ENCODE data around the gene LZTR1.

The LZTR1 gene

DNA sequence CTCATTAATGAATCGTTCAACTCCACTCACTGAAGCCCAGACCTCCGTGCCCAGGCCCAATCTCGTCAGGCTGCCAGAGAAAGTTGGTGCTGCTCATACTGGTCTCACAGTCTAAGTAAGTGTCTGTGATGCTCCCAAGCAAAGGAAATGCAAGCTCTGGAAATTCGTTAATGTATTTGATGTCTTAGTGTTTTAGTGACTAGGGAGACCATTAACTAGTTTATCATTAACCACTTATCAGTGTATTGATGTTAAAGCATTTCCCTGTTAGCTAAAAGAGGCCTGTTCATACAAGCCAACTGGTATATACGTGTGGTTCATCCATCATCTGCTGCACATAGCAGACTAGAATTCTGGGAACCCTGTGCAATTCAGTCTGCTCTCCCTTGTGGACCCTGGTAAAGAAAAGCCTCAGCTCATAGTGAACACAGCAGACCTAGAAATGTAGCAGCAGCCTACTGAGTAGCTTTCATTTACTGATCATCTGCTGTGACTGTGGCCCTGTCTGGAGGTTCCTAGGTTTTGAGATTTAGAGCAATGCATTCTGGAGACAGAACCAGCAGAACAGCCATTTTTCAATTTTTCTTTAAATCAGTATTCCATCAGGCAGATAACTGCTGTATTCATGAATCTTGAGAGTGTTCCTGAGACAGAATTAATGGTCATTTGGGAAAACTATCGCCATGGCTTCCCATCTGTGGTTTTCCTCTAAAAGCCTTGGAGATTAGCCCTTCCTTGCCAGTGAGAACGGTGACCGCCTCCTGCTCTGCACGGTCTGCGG, 30.8 kb upstream of the LZTR1 start:
- no peak for DNase-seq

DNA sequence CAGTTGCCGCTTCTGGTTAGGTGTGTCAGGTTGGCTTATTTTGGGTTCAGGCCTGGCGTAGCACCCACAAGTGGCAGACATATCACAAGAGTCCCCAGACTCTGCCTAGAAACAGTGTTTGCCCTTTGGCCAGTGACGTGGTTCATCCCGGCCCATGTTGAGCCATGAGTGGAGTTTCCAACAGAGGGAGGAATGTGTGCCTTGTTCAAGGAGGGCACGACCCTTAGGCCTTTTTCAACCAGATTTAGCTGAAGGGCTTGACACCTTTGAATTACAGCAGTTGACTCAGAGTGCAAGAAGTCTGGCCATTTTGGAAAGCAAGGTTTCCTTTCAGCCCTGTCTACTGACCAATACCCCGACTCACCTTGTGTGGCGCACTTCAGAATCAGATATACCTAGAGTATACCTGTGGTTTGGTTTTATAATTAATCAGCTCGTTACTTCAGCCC, 30.1 kb upstream of the LZTR1 start:
- DNase-seq: no peak

GRCh38 chr22:20952544-20953341, 29.4 kb upstream of the LZTR1 start:
- DNase-seq: no peak

- no peak for DNase-seq
Observed at GRCh38 chr22:20953342-20953608, 28.8 kb upstream of the LZTR1 start.

GRCh38 chr22:20953668-20954500, 28.2 kb upstream of the LZTR1 start:
- no peak for DNase-seq

GRCh38 chr22:20955548-20955947, 26.5 kb upstream of the LZTR1 start:
- DNase-seq: no peak

DNA sequence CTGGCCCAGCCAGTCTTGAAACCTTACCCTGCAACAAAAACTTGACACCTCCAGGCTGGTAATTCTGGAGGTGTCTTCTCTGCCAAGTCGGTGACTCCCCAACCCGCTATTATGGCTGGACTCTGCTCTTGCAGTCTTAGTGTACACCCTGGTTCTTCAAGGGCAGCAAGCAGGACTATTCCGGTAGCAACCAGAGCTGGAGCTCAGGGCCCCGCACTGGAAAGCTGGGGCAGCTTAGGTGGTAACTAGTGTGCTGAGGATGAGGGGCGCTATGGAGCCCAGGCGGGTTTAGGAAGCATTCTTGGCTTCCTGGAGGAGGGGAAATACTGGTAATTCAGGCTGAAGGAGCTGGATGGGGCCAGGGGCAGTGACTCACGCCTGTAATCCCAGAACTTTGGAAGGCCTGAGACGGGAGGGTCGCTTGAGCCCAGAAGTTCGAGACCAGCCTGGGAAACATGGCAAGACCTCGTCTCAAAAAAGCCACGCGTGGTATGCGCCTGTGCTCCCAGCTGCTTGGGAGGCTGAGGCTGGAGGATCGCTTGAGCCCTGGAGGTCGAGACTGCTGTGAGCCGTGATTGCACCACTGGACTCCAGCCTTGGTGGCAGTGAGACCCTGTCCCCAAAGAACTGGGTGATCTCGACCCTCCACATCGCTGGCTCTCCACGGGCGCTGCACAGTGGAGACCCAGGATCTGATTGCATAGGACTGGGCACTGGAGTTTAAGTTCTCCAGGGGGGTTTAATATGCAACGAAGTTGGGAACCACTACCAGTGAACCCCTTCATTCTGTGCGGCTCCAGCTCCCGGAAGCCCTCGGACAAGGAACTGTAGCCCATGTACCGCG, 25.6 kb upstream of the LZTR1 start:
- no peak for DNase-seq

- no peak for DNase-seq
Observed at GRCh38 chr22:20957102-20957682, 24.9 kb upstream of the LZTR1 start.

DNA sequence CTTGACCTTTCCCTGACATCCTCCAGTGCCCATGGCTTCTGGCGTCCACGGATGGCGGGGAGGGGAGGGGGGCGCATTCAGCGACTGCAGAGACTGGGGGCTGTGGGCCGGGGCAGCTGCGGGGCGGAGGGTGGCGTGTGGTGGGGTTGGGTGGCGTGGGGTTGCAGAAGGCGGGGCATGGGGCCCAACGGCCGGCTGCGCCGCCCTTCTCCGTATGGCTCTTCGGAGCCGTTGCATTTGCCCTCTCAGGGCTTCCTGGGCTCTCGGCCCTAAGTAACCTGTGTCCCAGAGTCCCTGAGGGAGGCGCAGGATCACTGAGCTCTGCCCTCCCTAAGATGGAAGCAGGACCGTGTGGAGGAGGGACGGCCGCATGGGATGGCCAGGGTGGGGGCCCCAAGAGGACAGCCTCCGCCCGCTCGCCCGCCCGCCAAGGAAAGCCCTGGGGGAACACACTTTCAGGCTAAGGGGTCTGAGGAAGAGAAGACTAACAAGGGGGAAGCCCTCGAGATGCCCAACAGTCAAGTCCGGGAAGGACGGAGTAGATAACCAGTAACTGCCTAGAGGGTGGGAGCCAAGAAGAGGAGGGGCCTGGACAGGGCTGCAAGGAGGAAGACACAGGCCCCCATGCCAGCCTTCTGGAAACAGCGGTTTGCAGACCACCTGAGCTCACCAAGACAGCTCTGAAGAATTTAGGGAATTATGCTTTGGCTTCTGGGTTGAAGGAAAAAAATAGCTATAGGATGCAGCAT, 24.2 kb upstream of the LZTR1 start:
- DNase-seq: no peak

GRCh38 chr22:20959578-20960461, 22.3 kb upstream of the LZTR1 start:
- no peak for DNase-seq

DNA sequence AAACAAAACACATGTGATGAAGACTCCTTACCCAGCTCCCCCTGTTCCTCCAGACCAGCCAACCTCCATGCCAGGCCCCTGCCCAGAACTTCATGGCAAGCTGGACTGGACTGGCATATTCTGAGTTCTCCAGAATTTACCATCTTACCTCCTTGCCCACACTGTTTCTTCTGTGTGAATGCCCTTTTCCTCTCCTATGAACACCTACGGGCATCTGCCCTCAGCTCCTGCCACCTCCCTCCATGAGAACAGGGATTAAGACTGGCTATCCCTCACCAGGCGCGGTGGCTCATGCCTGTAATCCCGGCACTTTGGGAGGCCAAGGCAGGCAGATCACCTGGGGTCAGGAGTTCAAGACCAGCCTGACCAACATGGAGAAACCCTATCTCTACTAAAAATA, 21.5 kb upstream of the LZTR1 start:
- DNase-seq: no peak

GRCh38 chr22:20962491-20962945, 19.6 kb upstream of the LZTR1 start:
- no peak for DNase-seq

- no peak for DNase-seq
Observed at GRCh38 chr22:20963201-20964052, 18.7 kb upstream of the LZTR1 start.

GRCh38 chr22:20964090-20964798, 17.9 kb upstream of the LZTR1 start:
- DNase-seq: no peak

- no peak for DNase-seq
Observed at GRCh38 chr22:20964799-20965103, 17.3 kb upstream of the LZTR1 start.

GRCh38 chr22:20965104-20965887, 16.8 kb upstream of the LZTR1 start:
- DNase-seq: peak; percentile 44

DNA sequence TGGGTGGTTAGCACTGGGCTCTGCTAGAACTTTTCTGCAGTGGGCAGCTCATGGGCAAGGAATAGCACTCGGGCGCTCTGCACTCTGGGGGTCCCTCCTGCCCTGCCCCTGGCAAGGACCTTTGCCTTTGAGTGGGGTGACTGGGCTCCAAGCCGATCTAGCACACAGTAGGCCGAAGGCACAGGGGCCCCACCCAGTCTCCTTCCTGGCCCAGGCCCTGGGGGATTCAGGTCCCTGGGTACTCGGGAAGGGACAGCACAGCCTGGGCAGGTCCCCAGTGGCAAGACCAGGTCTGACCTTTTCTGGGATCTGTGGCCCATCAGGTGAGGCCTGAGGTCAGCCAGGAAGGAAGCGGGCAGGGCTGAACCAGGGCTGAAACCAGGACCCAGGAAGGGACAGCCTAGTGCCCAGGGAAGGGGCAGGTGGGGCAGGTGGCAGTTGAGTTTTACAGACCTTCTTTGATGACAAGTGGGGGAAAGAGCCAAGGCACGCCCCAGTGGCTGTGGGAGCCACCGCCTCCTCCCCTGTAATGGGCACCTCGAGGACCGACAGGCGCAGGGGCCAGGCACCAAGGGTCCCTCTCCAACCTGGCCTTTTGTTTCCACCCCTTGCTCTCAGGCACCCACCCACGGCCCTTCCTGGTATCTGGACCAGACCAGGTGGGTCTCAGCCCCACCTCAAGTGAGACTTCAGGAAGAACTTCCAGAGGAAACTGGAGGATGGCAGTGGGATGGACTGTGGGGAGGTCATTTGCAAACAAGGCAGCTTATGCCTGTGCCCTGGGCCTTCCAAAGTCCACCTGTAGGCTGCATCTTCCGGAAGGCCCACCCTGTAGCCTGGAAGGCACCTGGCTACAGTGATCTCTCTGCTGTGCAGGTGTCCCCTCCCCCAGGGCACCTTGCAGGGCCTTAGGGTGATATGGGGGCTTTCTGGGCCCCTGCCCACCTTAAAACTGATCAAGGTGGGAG, 15.9 kb upstream of the LZTR1 start:
- DNase-seq: no peak

Data from CD4-positive, alpha-beta T cell treated with Interleukin-6 for 4 hours (primary cell).